Thoracic aorta endothelial cell (primary cell): ENCODE data around the gene THAP5. TPM values are rescaled to one million over a fixed set of nuclear protein-coding genes. Genes with fewer than 3 reads are reported as not detected.

ENCODE experiments used
- total RNA-seq: library from RNA; depleted of rRNA; stranded (reverse); fragments of >200 nt; gene quantifications from 2 replicates; pipeline ENCODE4 v1.2.3, GENCODE V29; 2012

THAP5 gene
- 24.1 and 26.7 TPM in 2 replicates for total RNA-seq

GRCh38 chr7:108569381-108570145 lies at the start of gene THAP5, which contains the start of gene DNAJB9:
Gene THAP5 (minus strand): TSS chr7:108569706. CDS start chr7:108569569, 137 bp downstream.
Gene DNAJB9 (plus strand): TSS chr7:108569874. CDS start chr7:108571727, 1,853 bp downstream.

GRCh38 chr7:108525985-108526767 lies 43.3 kb downstream of the THAP5 start, which contains the start of gene PNPLA8:
Gene PNPLA8 (minus strand): TSS chr7:108526135. CDS start chr7:108515491, 10,644 bp downstream.

Other genes starting within 250 kb of the THAP5 start
- 157 and 174 TPM in 2 replicates for gene NRCAM, start 113.3 kb downstream of the THAP5 start, total RNA-seq
- gene PNPLA8, start 43.6 kb downstream of the THAP5 start, total RNA-seq = 41.8 and 46.3 TPM in 2 replicates
- gene DNAJB9, start 168 bp upstream of the THAP5 start, total RNA-seq = 14.1 and 17.0 TPM in 2 replicates